Activated CD8-positive, alpha-beta memory T cell treated with anti-CD3 and anti-CD28 coated beads, Interleukin-2, amount 50 U/mL, for 48 hours (primary cell): ENCODE results near the gene MYCBP.
"Not testable (repeated sequence)": the region's sequence is repeated elsewhere in the genome, so short reads cannot be mapped to it uniquely, and the experiment has no call there.

ENCODE experiments used
- DNase-seq: peaks from one replicate; pipeline ENCODE4 v3.0.0-alpha.2; 2020

The MYCBP gene, protein sequence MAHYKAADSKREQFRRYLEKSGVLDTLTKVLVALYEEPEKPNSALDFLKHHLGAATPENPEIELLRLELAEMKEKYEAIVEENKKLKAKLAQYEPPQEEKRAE

GRCh38 chr1:38873027-38873969 lies at the start of gene MYCBP:
MYCBP (minus strand) TSS chr1:38873348; CDS start chr1:38873305, 43 bp downstream.
- DNase-seq: peak; percentile 98

DNA sequence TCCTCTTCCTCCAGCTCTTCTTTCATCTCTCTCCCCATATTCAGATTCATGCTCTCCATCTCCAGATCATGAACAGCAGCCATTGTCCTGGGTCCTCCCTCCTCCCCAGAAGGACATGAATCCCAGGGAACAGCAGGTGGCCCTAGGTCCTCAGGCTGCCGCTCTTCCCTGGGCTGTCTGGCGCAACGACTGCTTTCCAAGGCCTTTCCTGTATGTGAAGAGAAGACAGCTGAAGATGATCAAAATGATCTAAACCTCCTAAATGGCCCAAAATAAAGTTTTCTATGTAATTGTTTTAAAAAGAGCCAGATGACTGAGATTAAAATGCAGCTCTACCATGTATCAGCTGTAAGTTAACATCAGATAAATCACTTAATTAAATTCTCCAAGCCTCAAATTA lies 46.0 kb upstream of the MYCBP start:
- DNase-seq: no peak

- DNase-seq: no peak
Measured at GRCh38 chr1:38918568-38918967, 45.4 kb upstream of the MYCBP start.

DNA sequence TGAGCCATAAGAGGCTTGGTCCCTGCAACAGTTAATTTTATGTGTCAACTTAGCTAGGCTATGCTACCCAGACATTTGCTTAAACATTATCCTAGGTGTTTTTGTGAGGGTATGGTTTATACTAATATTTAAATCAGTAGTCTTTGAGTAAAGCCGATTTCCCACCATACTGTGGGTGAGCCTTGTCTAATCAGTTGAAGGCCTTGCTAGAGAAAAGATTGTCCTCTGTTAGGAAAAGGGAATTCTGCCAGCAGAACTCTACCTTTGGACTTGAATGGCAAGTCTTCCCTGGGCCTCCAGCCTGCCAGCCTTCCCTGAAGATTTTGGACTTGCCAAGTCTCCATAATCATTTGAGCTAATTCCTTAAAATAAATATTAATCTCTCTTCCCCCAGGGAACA lies 44.6 kb upstream of the MYCBP start:
- DNase-seq: no peak

- no peak for DNase-seq
Measured at GRCh38 chr1:38917337-38917736, 44.2 kb upstream of the MYCBP start.

GRCh38 chr1:38915352-38915948 lies 42.3 kb upstream of the MYCBP start:
- DNase-seq: peak; percentile 56

DNA sequence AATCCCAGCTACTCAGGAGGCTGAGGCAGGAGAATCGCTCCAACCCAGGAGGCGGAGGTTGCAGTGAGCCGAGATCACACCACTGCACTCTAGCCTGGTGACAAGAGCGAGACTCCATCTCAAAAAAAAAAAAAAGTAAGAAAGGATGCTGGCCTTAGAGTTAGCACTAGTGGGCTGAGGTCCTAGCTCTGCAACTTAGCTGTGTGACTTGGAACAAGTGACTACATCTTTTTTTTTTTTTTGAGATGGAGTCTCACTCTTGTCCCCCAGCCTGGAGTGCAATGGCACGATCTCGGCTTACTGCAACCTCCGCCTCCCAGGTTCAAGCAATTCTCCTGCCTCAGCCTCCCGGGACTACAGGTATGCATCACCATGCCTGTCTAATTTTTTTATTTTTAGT lies 41.8 kb upstream of the MYCBP start:
- not testable (repeated sequence) for DNase-seq

DNA sequence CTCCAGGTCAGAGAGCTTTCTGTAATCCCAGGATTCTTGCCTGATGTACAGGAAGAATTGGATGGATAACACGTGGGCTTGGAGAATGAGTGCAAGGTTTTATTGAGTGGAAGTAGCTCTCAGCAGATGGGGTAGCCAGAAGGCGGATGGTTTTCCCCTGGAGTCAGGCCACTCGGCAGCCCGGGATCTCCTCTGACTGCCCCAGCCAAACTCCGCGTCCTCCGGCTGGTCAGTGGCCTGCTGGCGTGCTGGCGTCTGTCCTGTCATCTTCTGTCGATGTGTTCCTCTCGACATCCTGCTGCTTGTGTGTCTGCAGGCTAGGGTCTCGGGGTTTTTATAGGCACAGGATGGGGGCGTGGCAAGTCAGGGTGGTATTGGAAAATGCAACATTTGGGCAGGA lies 35.7 kb upstream of the MYCBP start:
- no peak for DNase-seq

- no peak for DNase-seq
Measured at GRCh38 chr1:38905985-38906384, 32.8 kb upstream of the MYCBP start.

DNA sequence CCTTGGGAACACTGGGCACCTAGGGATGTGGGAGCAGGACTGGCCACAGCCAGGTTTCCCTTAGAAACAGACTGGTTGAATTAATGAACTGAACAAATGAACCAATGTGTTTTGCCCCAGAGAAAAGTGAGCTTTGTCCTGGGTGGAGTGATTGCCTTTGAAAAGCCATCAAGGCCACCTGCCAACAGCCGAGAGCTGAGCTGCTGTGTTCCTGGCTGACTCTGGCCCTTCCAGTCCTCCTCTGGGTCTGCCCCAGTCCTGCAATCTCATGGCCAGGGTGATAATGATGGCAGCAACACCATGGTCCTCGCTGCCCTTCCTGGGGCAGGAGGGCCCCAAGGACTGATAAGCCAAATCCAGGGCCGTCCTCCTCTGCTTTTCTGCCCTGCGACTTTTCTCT lies 26.4 kb upstream of the MYCBP start:
- DNase-seq: no peak

GRCh38 chr1:38898653-38899230 lies 25.6 kb upstream of the MYCBP start:
- DNase-seq: no peak

- no peak for DNase-seq
Measured at GRCh38 chr1:38896169-38896568, 23.0 kb upstream of the MYCBP start.

DNA sequence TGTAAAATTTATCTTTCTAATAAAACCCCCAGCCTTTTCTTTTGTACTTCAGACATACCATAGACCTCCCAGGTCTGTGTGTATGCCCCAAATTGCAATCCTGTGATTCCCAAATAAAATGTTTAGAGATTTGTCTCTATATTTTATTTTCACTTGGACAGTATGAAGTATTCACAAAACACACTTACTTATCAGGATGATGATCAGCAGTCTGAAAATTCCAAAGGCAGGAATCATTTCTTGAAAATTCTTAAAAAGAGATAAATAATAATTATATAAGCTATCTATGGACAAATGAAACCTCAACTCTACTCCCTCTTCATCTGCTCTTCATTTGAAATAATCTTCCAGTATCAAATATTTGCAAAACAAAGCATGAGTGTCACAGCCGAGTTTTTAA lies 19.8 kb upstream of the MYCBP start:
- DNase-seq: no peak

GRCh38 chr1:38891753-38892152 lies 18.6 kb upstream of the MYCBP start:
- DNase-seq: no peak

GRCh38 chr1:38889589-38889988 lies 16.4 kb upstream of the MYCBP start:
- DNase-seq: no peak

DNA sequence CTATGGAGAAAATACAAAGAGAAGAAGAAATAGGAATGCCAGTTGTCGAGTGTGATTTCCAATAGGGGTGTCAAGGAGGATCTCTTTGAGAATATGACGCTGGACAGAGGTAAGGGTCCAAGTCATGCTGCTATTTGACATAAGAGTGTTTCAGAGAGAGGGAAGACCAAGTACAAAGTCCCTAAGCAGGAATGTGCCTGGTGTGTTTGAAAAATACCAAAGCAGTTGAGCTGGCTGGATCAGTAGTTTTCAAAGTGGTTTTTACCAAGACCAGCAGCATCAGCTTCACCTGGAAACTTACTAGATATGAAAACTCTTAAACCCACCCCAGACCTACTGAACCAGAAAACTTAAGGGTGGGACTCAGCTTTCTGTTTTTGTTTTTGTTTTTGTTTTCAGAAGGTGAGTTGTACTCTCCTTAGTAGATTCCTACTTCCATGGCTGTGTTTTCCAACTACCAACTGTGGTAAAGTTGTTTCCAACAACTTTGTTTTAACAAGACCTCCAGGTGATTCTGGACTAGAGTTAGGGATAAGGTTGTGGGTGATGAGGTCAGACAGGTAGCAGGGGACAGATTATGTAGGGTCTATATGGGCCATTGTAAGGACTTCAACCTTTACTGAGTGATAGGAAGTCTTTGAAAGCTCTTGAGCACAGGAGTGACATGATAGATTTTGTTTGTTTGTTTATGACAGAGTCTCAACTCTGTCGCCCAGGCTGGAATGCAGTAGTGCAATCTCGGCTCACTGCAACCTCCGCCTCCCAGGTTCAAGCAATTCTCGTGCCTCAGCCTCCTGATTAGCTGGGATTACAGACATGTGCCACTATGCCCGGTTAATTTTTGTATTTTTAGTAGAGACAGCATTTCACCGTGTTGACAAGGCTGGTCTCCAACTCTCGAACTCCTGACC lies 15.5 kb upstream of the MYCBP start:
- no peak for DNase-seq

GRCh38 chr1:38885092-38885491 lies 11.9 kb upstream of the MYCBP start:
- no peak for DNase-seq

DNA sequence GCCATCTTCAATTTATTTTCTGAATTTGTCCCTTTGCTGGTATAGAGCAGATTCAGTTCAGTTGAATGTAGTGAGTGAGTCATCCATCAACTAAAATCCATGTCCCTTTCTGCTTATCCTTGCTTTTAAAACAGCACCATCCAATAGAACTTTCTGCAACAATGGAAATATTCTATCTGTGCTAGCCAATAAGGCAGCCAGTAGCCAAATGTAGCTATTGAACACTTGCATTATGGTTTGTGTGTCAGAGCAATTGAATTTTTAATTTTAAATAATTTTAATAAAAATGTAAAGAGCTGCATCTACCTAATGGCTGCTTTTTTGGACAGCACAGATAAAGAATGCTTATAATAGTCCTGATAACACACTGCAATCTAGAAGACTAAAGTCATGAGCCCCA lies 8.3 kb upstream of the MYCBP start, which contains the start of gene GJA9:
Gene GJA9, minus strand, starts transcription at position 101 of the 400 bp plus-strand sequence. CDS start 5,489 bp downstream, outside the sequence.
- no peak for DNase-seq

GRCh38 chr1:38875811-38876210 lies 2.7 kb upstream of the MYCBP start:
- no peak for DNase-seq

DNA sequence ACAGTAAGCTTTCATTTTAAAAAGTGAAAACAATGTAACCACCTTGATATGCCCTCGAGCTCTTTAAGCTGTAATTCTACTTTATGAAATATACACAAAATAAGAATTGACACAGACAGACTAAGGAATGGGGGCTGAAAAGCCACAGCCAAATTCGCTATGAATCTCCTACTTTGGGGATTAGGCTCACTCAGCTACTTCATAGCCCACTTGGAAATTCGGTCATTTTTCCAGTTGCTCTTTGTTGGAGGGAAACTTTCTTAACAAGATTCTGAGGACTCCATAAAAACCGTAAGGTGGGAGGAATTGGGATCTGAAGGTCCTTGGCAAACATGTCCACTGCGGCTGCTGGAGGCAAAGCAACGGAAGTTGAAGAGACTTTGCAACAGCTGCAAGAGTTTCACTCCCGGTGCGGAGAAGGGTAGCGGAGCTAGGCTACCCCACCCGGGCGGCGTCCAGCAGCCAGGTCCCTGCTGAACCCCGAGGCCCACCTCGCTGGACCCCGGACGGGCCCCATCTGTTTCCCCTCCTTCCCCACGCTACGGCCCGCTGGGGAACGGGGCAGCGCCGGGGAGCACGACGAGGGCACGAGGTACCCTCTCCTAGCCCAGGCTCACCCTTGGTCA lies 634 bp downstream of the MYCBP start:
- DNase-seq: peak; percentile 71

DNA sequence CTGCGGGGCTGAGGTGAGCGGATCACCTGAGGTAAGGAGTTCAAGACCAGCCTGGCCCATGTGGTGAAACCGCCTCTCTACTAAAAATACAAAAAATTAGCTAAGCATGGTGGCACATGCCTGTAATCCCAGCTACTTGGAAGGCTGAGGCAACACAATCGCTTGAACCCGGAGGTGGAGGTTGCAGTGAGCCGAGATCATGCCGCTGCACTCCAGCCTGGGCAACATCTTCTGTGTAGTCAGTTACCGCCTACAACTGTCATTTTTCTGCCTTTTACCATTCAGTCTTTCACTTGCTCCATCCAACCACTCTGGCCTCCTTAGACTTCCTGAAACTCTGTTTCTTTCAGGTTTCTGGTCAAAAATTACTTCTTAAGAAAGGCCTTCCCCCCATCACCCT lies 2.2 kb downstream of the MYCBP start:
- no peak for DNase-seq

DNA sequence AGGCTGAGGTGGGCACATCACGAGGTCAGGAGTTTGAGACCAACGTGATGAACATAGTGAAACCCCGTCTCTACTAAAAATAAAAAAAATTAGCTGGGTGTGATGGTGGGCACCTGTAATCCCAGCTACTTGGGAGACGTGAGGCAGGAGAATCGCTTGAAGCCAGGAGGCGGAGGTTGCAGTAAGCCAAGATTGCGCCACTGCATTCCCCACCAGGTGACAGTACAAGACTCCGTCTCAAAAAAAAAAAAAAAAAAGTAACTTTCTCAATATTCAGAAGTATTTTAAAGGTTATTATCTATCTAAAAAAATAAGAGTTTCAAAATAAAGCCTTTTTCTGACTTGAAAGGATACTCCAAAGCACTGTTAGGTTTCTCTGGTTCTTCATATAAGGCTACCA lies 5.9 kb downstream of the MYCBP start:
- DNase-seq: no peak
